ENCODE data around the gene AMFR. TPM values are rescaled to one million over a fixed set of nuclear protein-coding genes. Genes with fewer than 3 reads are reported as not detected.

Gene AMFR
- total and polyA plus RNA-seq, 4 donors: 43.3 to 309 (median 98.4) TPM

DNA sequence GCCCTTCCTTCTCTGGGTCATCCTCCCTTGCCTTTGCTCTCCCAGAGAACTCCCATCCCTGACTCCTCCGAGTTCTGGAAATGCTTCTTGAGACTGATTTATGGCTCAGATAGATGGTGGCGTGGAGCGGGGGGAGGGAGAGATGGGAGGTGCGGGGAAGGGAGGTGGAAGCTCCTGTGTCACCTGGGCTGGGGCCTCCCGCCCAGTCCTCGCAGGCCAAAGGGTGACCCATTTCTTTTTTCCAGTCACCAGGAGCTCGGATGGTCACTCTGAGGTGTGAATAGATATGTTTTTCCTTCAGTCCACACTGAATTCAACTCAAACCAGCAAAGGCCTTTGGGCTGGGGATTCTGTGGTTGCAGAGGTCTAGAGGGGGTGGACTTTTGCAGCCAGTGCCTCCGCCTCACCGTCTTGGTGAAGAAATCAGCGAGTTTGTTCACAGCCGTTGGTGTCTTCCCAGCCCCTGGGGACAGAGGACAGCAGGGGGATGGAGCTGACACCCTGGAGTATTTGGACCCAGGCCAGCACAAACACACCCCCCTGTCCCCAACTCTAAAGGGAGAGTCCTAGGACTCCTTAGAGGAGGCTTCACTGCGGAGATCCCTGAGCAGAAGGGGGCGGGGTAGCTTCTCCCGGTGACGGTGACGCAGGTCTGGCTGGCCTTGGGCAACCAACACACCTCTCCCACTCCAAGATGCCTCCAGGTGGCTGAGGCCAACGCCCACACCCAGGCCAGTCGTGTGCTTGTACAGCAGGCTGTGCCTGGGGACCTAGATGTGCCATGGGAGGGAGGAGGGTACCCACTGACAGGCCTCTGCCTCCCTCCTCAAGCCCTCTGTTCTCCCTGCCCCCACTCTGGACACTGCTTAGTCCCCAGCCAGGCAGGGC is 80.6 kb downstream of the AMFR start:
- TF ChIP-seq JUND (IDR thresholded peaks at IDR 0.05): no peak
- no peak for TF ChIP-seq NR2F2 (IDR thresholded peaks at IDR 0.05)
- TF ChIP-seq TAF1 (conservative IDR thresholded peaks at IDR 0.05): no peak
- no peak for TF ChIP-seq RAD21 (IDR thresholded peaks at IDR 0.05)
- TF ChIP-seq, protein P1, sequence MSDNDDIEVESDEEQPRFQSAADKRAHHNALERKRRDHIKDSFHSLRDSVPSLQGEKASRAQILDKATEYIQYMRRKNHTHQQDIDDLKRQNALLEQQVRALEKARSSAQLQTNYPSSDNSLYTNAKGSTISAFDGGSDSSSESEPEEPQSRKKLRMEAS (IDR thresholded peaks at IDR 0.05): no peak
- no peak for TF ChIP-seq EGR1 (IDR thresholded peaks at IDR 0.05; ENCODE audit: low read depth in 2 of 2)
- TF ChIP-seq SP1 (IDR thresholded peaks at IDR 0.05): no peak
- TF ChIP-seq FOXA1 (IDR thresholded peaks at IDR 0.05): no peak
- TF ChIP-seq HNF4A (conservative IDR thresholded peaks at IDR 0.05): no peak
- TF ChIP-seq HNF4G (IDR thresholded peaks at IDR 0.05): no peak
- TF ChIP-seq, protein P2, sequence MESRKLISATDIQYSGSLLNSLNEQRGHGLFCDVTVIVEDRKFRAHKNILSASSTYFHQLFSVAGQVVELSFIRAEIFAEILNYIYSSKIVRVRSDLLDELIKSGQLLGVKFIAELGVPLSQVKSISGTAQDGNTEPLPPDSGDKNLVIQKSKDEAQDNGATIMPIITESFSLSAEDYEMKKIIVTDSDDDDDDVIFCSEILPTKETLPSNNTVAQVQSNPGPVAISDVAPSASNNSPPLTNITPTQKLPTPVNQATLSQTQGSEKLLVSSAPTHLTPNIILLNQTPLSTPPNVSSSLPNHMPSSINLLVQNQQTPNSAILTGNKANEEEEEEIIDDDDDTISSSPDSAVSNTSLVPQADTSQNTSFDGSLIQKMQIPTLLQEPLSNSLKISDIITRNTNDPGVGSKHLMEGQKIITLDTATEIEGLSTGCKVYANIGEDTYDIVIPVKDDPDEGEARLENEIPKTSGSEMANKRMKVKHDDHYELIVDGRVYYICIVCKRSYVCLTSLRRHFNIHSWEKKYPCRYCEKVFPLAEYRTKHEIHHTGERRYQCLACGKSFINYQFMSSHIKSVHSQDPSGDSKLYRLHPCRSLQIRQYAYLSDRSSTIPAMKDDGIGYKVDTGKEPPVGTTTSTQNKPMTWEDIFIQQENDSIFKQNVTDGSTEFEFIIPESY (IDR thresholded peaks at IDR 0.05): no peak
- no peak for TF ChIP-seq YY1 (IDR thresholded peaks at IDR 0.05)
- TF ChIP-seq GABPA (IDR thresholded peaks at IDR 0.05 in 1 of 2, conservative IDR thresholded peaks at IDR 0.05 in 1 of 2): no peak
- TF ChIP-seq, protein P3, sequence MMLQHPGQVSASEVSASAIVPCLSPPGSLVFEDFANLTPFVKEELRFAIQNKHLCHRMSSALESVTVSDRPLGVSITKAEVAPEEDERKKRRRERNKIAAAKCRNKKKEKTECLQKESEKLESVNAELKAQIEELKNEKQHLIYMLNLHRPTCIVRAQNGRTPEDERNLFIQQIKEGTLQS (IDR thresholded peaks at IDR 0.05): no peak
- no peak for DNase-seq (ENCODE audit: low spot score)
- 70% methylated on average over 18 of the region's 18 CpGs for WGBS
- H3K9me3 ChIP-seq (ENCODE audit: control insufficient read depth in 4 of 4, low read length in 3 of 4): no peaks in the 10 kb centered on the region
- no peak overlapping the region for H3K4me3 ChIP-seq (ENCODE audit: low read depth in 1 of 3, low read length in 3 of 3)
- H3K9ac ChIP-seq (ENCODE audit: low read depth in 1 of 2, low read length in 2 of 2): no peak overlapping the region
- no peaks in the 10 kb centered on the region for H3K27me3 ChIP-seq (ENCODE audit: control insufficient read depth in 4 of 4, insufficient read depth in 4 of 4, low read length in 3 of 4)
- H3K36me3 ChIP-seq (ENCODE audit: control insufficient read depth in 4 of 4, insufficient read depth in 3 of 4, low read depth in 1 of 4, low read length in 3 of 4): peaks cover 0 to 32% (median 9%) of the 10 kb centered on the region in 4 donors
- H3K4me1 ChIP-seq (ENCODE audit: control insufficient read depth in 4 of 4, insufficient read depth in 4 of 4, low read length in 3 of 4): peaks cover 4 to 51% (median 38%) of the 10 kb centered on the region in 4 donors
- peak overlapping the region; percentile 67 to 79 for H3K27ac ChIP-seq (ENCODE audit: low read depth in 1 of 2, low read length in 2 of 2)

DNA sequence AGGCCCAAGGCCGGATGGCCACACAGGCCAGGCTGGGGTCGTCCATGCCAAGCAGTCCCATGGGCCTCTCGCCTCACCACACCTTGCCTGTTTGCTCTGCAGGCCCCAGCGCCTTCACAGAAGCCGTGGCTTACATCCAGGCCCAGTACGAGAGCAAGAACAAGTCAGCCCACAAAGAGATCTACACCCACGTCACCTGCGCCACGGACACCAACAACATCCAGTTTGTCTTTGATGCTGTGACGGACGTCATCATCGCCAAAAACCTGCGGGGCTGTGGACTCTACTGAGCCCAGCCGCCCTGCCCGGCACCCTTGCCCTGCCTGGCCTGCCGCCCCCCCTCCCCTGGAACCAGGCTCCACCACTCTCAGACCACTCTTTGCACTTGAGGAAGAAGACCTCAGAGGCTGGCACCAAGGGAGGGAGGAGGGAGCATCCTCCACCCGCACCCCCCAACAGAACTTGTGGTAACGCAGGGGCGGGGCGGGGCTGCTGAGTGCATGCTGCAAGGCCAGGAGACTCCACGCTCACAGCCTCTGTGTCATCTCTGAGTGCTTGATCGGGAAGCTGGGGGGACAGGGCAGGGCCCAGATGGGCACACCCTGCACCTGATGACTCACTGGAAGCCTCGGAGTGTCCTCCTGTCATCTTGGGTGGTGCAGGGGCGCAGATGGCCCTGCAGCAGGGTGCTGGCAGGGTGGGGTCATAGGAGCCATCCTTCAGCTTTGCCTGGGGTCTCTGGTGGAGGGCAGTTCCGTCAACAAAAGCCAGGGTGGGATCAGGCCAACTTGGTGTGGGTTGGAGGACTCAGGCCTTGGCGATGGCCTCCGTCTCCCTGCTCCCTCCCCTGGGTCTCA is 81.5 kb downstream of the AMFR start:
- Histone ChIP-seq H3K27me3 (ENCODE audit: control insufficient read depth in 4 of 4, insufficient read depth in 4 of 4, low read length in 3 of 4) (no peaks in the 10 kb centered on the region), H3K4me1 (ENCODE audit: control insufficient read depth in 4 of 4, insufficient read depth in 4 of 4, low read length in 3 of 4) (peaks cover 4 to 43% (median 29%) of the 10 kb centered on the region in 4 donors), H3K27ac (ENCODE audit: low read depth in 1 of 2, low read length in 2 of 2) (no peak overlapping the region), H3K4me3 (ENCODE audit: low read depth in 1 of 3, low read length in 3 of 3) (no peak overlapping the region), H3K36me3 (ENCODE audit: control insufficient read depth in 4 of 4, insufficient read depth in 3 of 4, low read depth in 1 of 4, low read length in 3 of 4) (peaks cover 0 to 40% (median 9%) of the 10 kb centered on the region in 4 donors), H3K9ac (ENCODE audit: low read depth in 1 of 2, low read length in 2 of 2) (no peak overlapping the region), H3K9me3 (ENCODE audit: control insufficient read depth in 4 of 4, low read length in 3 of 4) (no peaks in the 10 kb centered on the region)
- 92% methylated on average over 27 of the region's 27 CpGs for WGBS
- no peak for DNase-seq (ENCODE audit: low spot score)
- TF ChIP-seq, protein P4, sequence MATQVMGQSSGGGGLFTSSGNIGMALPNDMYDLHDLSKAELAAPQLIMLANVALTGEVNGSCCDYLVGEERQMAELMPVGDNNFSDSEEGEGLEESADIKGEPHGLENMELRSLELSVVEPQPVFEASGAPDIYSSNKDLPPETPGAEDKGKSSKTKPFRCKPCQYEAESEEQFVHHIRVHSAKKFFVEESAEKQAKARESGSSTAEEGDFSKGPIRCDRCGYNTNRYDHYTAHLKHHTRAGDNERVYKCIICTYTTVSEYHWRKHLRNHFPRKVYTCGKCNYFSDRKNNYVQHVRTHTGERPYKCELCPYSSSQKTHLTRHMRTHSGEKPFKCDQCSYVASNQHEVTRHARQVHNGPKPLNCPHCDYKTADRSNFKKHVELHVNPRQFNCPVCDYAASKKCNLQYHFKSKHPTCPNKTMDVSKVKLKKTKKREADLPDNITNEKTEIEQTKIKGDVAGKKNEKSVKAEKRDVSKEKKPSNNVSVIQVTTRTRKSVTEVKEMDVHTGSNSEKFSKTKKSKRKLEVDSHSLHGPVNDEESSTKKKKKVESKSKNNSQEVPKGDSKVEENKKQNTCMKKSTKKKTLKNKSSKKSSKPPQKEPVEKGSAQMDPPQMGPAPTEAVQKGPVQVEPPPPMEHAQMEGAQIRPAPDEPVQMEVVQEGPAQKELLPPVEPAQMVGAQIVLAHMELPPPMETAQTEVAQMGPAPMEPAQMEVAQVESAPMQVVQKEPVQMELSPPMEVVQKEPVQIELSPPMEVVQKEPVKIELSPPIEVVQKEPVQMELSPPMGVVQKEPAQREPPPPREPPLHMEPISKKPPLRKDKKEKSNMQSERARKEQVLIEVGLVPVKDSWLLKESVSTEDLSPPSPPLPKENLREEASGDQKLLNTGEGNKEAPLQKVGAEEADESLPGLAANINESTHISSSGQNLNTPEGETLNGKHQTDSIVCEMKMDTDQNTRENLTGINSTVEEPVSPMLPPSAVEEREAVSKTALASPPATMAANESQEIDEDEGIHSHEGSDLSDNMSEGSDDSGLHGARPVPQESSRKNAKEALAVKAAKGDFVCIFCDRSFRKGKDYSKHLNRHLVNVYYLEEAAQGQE (IDR thresholded peaks at IDR 0.05): no peak
- no peak for TF ChIP-seq RAD21 (IDR thresholded peaks at IDR 0.05)
- TF ChIP-seq EGR1 (IDR thresholded peaks at IDR 0.05; ENCODE audit: low read depth in 2 of 2): no peak
- no peak for TF ChIP-seq YY1 (IDR thresholded peaks at IDR 0.05)
- no peak for TF ChIP-seq RXRA (IDR thresholded peaks at IDR 0.05)
- TF ChIP-seq JUND (IDR thresholded peaks at IDR 0.05): no peak
- no peak for TF ChIP-seq TAF1 (conservative IDR thresholded peaks at IDR 0.05)

Measured in liver (tissue), 9 donors.